HepG2 (cell line): ENCODE data around the gene NFATC2. TPM values are rescaled to one million over a fixed set of nuclear protein-coding genes. Genes with fewer than 3 reads are reported as not detected.

ENCODE experiments used
- ARHGAP35 ChIP-seq: sonication (generic); formaldehyde crosslinking; IDR thresholded peaks from 2 replicates; pipeline ENCODE4 v1.9.0; 2022; ENCODE audit warnings: mild to moderate bottlenecking, inconsistent platforms, moderate library complexity, missing genetic modification reagents, borderline replicate concordance
- CHD4 ChIP-seq: fragments of 200-600 bp; sonication (generic); IDR thresholded peaks from 2 replicates; pipeline ENCODE4 v1.7.0; 2017; ENCODE audit warnings: mild to moderate bottlenecking, low read length, borderline replicate concordance
- EZH2 ChIP-seq: conservative IDR thresholded peaks from 2 replicates; pipeline ENCODE4 v1.6.1; 2012; ENCODE audit warnings: mild to moderate bottlenecking, low read depth, low read length, moderate library complexity
- FOXK1 ChIP-seq: sonication (generic); formaldehyde crosslinking; IDR thresholded peaks from 2 replicates; pipeline ENCODE4 v1.4.0; 2020; ENCODE audit warnings: low read depth, missing genetic modification reagents, borderline replicate concordance
- GMEB2 ChIP-seq: IDR thresholded peaks from 2 replicates; pipeline ENCODE4 v1.6.1; 2016; ENCODE audit warnings: missing biosample characterization, missing genetic modification reagents, low read depth
- HOXA5 ChIP-seq: sonication (generic); formaldehyde crosslinking; IDR thresholded peaks from 2 replicates; pipeline ENCODE4 v1.4.0; 2020; ENCODE audit warnings: missing genetic modification reagents
- KMT2B ChIP-seq: IDR thresholded peaks from 2 replicates; pipeline ENCODE4 v1.6.1; 2016; ENCODE audit warnings: missing genetic modification reagents, missing compliant biosample characterization
- NCOR1 ChIP-seq: fragments of 200-600 bp; sonication (generic); IDR thresholded peaks from 2 replicates; pipeline ENCODE4 v1.7.0; 2017; ENCODE audit warnings: antibody characterized with exemption, low read length, borderline replicate concordance
- NFE2L2 ChIP-seq: fragments of 150-350 bp; IDR thresholded peaks from 2 replicates; pipeline ENCODE4 v1.6.1; 2014; ENCODE audit warnings: low read length
- NR2C2 ChIP-seq: sonication (generic); formaldehyde crosslinking; IDR thresholded peaks from 2 replicates; pipeline ENCODE4 v1.4.0; 2020; ENCODE audit warnings: missing genetic modification reagents, mild to moderate bottlenecking, moderate library complexity, borderline replicate concordance
- NR2F2 ChIP-seq: IDR thresholded peaks from 2 replicates; pipeline ENCODE4 v1.6.1; 2012; ENCODE audit warnings: low read depth, inconsistent platforms, borderline replicate concordance
- RARA ChIP-seq: IDR thresholded peaks from 2 replicates; pipeline ENCODE4 v1.6.1; 2016; ENCODE audit warnings: missing genetic modification reagents, missing compliant biosample characterization
- REPIN1 ChIP-seq: sonication (generic); formaldehyde crosslinking; IDR thresholded peaks from 2 replicates; pipeline ENCODE4 v1.8.0; 2022; ENCODE audit warnings: missing genetic modification reagents, low read depth, mild to moderate bottlenecking, borderline replicate concordance
- RXRB ChIP-seq: IDR thresholded peaks from 2 replicates; pipeline ENCODE4 v1.6.1; 2016; ENCODE audit warnings: borderline replicate concordance, missing genetic modification reagents, missing compliant biosample characterization
- SIX4 ChIP-seq: sonication (generic); formaldehyde crosslinking; IDR thresholded peaks from 2 replicates; pipeline ENCODE4 v1.4.0; 2020; ENCODE audit warnings: missing genetic modification reagents
- SOX13 ChIP-seq, 3 experiments: fragments of 450-650 bp in 1 of 3; sonication (generic) in 1 of 3; formaldehyde crosslinking in 1 of 3; IDR thresholded peaks in 2 of 3; conservative IDR thresholded peaks in 1 of 3; 2 replicates each; pipeline versions ENCODE4 v1.5.0 to v1.6.1; 2016 to 2020; ENCODE audit warnings: antibody characterized with exemption in 1 of 3, mild to moderate bottlenecking in 1 of 3, missing compliant biosample characterization in 1 of 3, missing genetic modification reagents in 1 of 3, moderate library complexity in 1 of 3
- SOX6 ChIP-seq, 2 experiments: fragments of 450-650 bp in 1 of 2; sonication (generic) in 1 of 2; formaldehyde crosslinking in 1 of 2; IDR thresholded peaks; 2 replicates each; pipeline versions ENCODE4 v1.4.0 to v1.6.1; 2017 to 2020; ENCODE audit warnings: antibody characterized with exemption in 1 of 2, mild to moderate bottlenecking in 1 of 2, missing genetic modification reagents in 1 of 2
- ZNF451 ChIP-seq: sonication (generic); formaldehyde crosslinking; IDR thresholded peaks from 2 replicates; pipeline ENCODE4 v1.5.0; 2020; ENCODE audit warnings: mild to moderate bottlenecking, missing genetic modification reagents
- ZNF572 ChIP-seq: sonication (generic); formaldehyde crosslinking; IDR thresholded peaks from 2 replicates; pipeline ENCODE4 v1.5.1; 2020; ENCODE audit warnings: mild to moderate bottlenecking, missing genetic modification reagents
- ZNF772 ChIP-seq: sonication (generic); formaldehyde crosslinking; IDR thresholded peaks from 2 replicates; pipeline ENCODE4 v1.5.0; 2020; ENCODE audit warnings: mild to moderate bottlenecking, missing genetic modification reagents
- ZNF883 ChIP-seq: sonication (generic); formaldehyde crosslinking; IDR thresholded peaks from 2 replicates; pipeline ENCODE4 v1.5.1; 2020; ENCODE audit warnings: mild to moderate bottlenecking, missing genetic modification reagents; ENCODE audit errors: not compliant biosample characterization
- polyA plus RNA-seq, 8 experiments: library from polyadenylated mRNA; depleted of rRNA in 3 of 8; stranded (reverse) in 7 of 8; unstranded in 1 of 8; fragments of >200 nt; fragmentation: Illumina TruSeq in 4 of 8; extraction: Trizol in 4 of 8; gene quantifications; 2 replicates each; pipeline versions ENCODE4 v1.2.1 to v1.2.3, GENCODE V29; 2011 to 2016; ENCODE audit warnings: low read depth in 4 of 8, missing spikeins in 1 of 8, mixed read lengths in 1 of 8; ENCODE audit not compliant: insufficient read depth in 1 of 8
- total RNA-seq, 5 experiments: library from RNA; depleted of rRNA; stranded (reverse); fragments of >200 nt; fragmentation: Illumina TruSeq; extraction: Trizol; gene quantifications; 2 replicates each; pipeline ENCODE4 v1.2.3, GENCODE V29; 2016; ENCODE audit warnings: low read depth in 1 of 5
- TF ChIP-seq, protein P1 (sequence below): sonication (generic); formaldehyde crosslinking; IDR thresholded peaks from 2 replicates; pipeline ENCODE4 v1.4.0; 2020; ENCODE audit warnings: missing genetic modification reagents
- TF ChIP-seq, protein P2 (sequence below), 2 experiments: sonication (generic) in 1 of 2; formaldehyde crosslinking in 1 of 2; IDR thresholded peaks; 2 replicates each; pipeline versions ENCODE4 v1.5.1 to v1.6.1; 2011 to 2020; ENCODE audit warnings: borderline replicate concordance in 1 of 2, low read depth in 1 of 2, low read length in 1 of 2, mild to moderate bottlenecking in 1 of 2, missing genetic modification reagents in 1 of 2, moderate library complexity in 1 of 2

The NFATC2 gene
- total and polyA plus RNA-seq, 2 of the 13 experiments (the other 11 are each of a cell fraction or from before 2014, with no cell fraction given): 1.9 to 3.3 TPM

GRCh38 chr20:51430198-51430950 lies 112.1 kb downstream of the NFATC2 start (continued):
- TF ChIP-seq ZNF451 (CRISPR knock-in tag): no peak
- TF ChIP-seq, protein P1, sequence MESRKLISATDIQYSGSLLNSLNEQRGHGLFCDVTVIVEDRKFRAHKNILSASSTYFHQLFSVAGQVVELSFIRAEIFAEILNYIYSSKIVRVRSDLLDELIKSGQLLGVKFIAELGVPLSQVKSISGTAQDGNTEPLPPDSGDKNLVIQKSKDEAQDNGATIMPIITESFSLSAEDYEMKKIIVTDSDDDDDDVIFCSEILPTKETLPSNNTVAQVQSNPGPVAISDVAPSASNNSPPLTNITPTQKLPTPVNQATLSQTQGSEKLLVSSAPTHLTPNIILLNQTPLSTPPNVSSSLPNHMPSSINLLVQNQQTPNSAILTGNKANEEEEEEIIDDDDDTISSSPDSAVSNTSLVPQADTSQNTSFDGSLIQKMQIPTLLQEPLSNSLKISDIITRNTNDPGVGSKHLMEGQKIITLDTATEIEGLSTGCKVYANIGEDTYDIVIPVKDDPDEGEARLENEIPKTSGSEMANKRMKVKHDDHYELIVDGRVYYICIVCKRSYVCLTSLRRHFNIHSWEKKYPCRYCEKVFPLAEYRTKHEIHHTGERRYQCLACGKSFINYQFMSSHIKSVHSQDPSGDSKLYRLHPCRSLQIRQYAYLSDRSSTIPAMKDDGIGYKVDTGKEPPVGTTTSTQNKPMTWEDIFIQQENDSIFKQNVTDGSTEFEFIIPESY (CRISPR knock-in tag): no peak
- peak; percentile 46; the same call in 1 of the 2 replicates for TF ChIP-seq NR2C2 (CRISPR knock-in tag)
- no peak for TF ChIP-seq KMT2B (CRISPR knock-in tag)
- no peak for TF ChIP-seq CHD4
- TF ChIP-seq ZNF883 (CRISPR knock-in tag): no peak
- no peak for TF ChIP-seq SIX4 (CRISPR knock-in tag)
- peak; percentile 46; the same call in 1 of the 2 replicates for TF ChIP-seq NR2F2
- TF ChIP-seq RARA (CRISPR knock-in tag): peak; percentile 56; the same call in 1 of the 2 replicates
- no peak for TF ChIP-seq NFE2L2
- TF ChIP-seq GMEB2: no peak
- no peak for TF ChIP-seq HOXA5 (CRISPR knock-in tag)
- no peak for TF ChIP-seq ARHGAP35
- no peak for TF ChIP-seq SOX6 (IDR thresholded peaks at IDR 0.05)
- peak; percentile 63; the same call in 1 of the 2 replicates for TF ChIP-seq SOX6 (CRISPR knock-in tag; IDR thresholded peaks at IDR 0.05)
- TF ChIP-seq, protein P2, sequence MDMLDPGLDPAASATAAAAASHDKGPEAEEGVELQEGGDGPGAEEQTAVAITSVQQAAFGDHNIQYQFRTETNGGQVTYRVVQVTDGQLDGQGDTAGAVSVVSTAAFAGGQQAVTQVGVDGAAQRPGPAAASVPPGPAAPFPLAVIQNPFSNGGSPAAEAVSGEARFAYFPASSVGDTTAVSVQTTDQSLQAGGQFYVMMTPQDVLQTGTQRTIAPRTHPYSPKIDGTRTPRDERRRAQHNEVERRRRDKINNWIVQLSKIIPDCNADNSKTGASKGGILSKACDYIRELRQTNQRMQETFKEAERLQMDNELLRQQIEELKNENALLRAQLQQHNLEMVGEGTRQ (IDR thresholded peaks at IDR 0.05; ENCODE audit: low read depth, low read length): no peak; the same call in 1 of the 2 replicates
- TF ChIP-seq, protein P2 (CRISPR knock-in tag; IDR thresholded peaks at IDR 0.05; ENCODE audit: borderline replicate concordance): peak; percentile 24; the same call in 1 of the 2 replicates
- TF ChIP-seq SOX13 (IDR thresholded peaks at IDR 0.05): no peak
- TF ChIP-seq SOX13 (CRISPR knock-in tag; conservative IDR thresholded peaks at IDR 0.05 in 1 of 2, IDR thresholded peaks at IDR 0.05 in 1 of 2): peak in 1 of 2 experiments; percentile 20; a peak in 1 of 4 replicates
- peak; percentile 22; the same call in 1 of the 2 replicates for TF ChIP-seq NCOR1
- peak; percentile 51 for TF ChIP-seq RXRB (CRISPR knock-in tag)
- TF ChIP-seq FOXK1: no peak
- TF ChIP-seq ZNF772 (CRISPR knock-in tag): no peak
- no peak for TF ChIP-seq ZNF572 (CRISPR knock-in tag)
- TF ChIP-seq REPIN1 (CRISPR knock-in tag): peak; percentile 10; the same call in 1 of the 2 replicates
- no peak for TF ChIP-seq EZH2
